Neural cell (in vitro differentiated cells): Measurements from ENCODE around the gene HOXB7. TPM values are rescaled to one million over a fixed set of nuclear protein-coding genes. Genes with fewer than 3 reads are reported as not detected.

Experiments
- H2AFZ ChIP-seq: fragments of 200-600, 300-800 bp; sonication (generic), shearing (Covaris generic); 2 replicates; pipeline ENCODE4 v1.6.0; 2014; ENCODE audit warnings: low read depth, mild to moderate bottlenecking, antibody characterized with exemption, low read length, moderate library complexity
- H3F3A ChIP-seq: fragments of 200-600 bp; shearing (Covaris generic); 2 replicates; pipeline ENCODE4 v1.6.1; 2016; ENCODE audit warnings: mild to moderate bottlenecking, moderate library complexity, mixed read lengths, antibody characterized with exemption, low read length; ENCODE audit not compliant: insufficient read depth, poor library complexity, severe bottlenecking
- H3K27ac ChIP-seq: fragments of 200-600, 300-800 bp; sonication (generic), shearing (Covaris generic); 2 replicates; pipeline ENCODE4 v1.5.1; 2014; ENCODE audit warnings: mild to moderate bottlenecking, low read length, moderate library complexity
- H3K27me3 ChIP-seq: fragments of 300-800, 200-600 bp; sonication (generic), shearing (Covaris generic); 2 replicates; pipeline ENCODE4 v1.6.0; 2014; ENCODE audit warnings: mild to moderate bottlenecking, low read depth, low read length, moderate library complexity; ENCODE audit not compliant: insufficient read depth
- H3K36me3 ChIP-seq: fragments of 300-800, 200-600 bp; sonication (generic), shearing (Covaris generic); 2 replicates; pipeline ENCODE4 v1.5.1; 2014; ENCODE audit warnings: mild to moderate bottlenecking, antibody characterized with exemption, low read length, moderate library complexity; ENCODE audit not compliant: insufficient read depth
- H3K4me2 ChIP-seq: fragments of 300-800, 200-600 bp; sonication (generic), shearing (Covaris generic); 2 replicates; pipeline ENCODE4 v1.6.0; 2014; ENCODE audit warnings: mild to moderate bottlenecking, low read length
- H3K4me3 ChIP-seq: fragments of 300-800, 200-600 bp; sonication (generic), shearing (Covaris generic); 2 replicates; pipeline ENCODE4 v1.5.1; 2014; ENCODE audit warnings: mild to moderate bottlenecking, low read length, moderate library complexity
- H3K79me2 ChIP-seq: fragments of 200-600 bp; shearing (Covaris generic); replicated peaks from 2 replicates; pipeline ENCODE4 v1.6.0; 2014; ENCODE audit warnings: mild to moderate bottlenecking, low read length, moderate library complexity; ENCODE audit not compliant: insufficient read depth
- H3K9ac ChIP-seq: fragments of 300-800, 200-600 bp; sonication (generic), shearing (Covaris generic); 2 replicates; pipeline ENCODE4 v1.6.1; 2016; ENCODE audit warnings: mild to moderate bottlenecking, low read length, mixed read lengths
- H3K9me2 ChIP-seq: fragments of 200-600 bp; shearing (Covaris generic); 2 replicates; pipeline ENCODE4 v1.6.1; 2016; ENCODE audit warnings: mild to moderate bottlenecking, low read length, mixed read lengths; ENCODE audit not compliant: insufficient read depth
- H3K9me3 ChIP-seq: fragments of 200-600, 300-800 bp; sonication (generic), shearing (Covaris generic); 2 replicates; pipeline ENCODE4 v1.6.1; 2016; ENCODE audit warnings: mild to moderate bottlenecking, mixed run types, low read length, moderate library complexity, mixed read lengths
- H4K20me1 ChIP-seq: fragments of 200-600 bp; shearing (Covaris generic); 2 replicates; pipeline ENCODE4 v1.6.1; 2016; ENCODE audit warnings: mild to moderate bottlenecking, mixed run types; ENCODE audit not compliant: insufficient read depth
- EP300 ChIP-seq: fragments of 450-650 bp; conservative IDR thresholded peaks from 2 replicates; pipeline ENCODE4 v1.6.1; 2014; ENCODE audit warnings: antibody characterized with exemption, mild to moderate bottlenecking, moderate library complexity; ENCODE audit not compliant: poor library complexity, severe bottlenecking
- EZH2 ChIP-seq: fragments of 200-600, 300-800 bp; shearing (Covaris generic), sonication (generic); IDR thresholded peaks from 2 replicates; pipeline ENCODE4 v1.6.1; 2014; ENCODE audit warnings: antibody characterized with exemption, low read length, borderline replicate concordance, mild to moderate bottlenecking; ENCODE audit not compliant: insufficient read depth, poor library complexity, severe bottlenecking
- MXI1 ChIP-seq: fragments of 450-650 bp; conservative IDR thresholded peaks from 2 replicates; pipeline ENCODE4 v1.6.1; 2014; ENCODE audit warnings: antibody characterized with exemption, mild to moderate bottlenecking; ENCODE audit not compliant: poor library complexity, severe bottlenecking
- POLR2AphosphoS5 ChIP-seq: IDR thresholded peaks from 2 replicates; pipeline ENCODE4 v1.6.1; 2012
- RAD21 ChIP-seq: fragments of 450-650 bp; conservative IDR thresholded peaks from 2 replicates; pipeline ENCODE4 v1.6.1; 2014; ENCODE audit warnings: antibody characterized with exemption, mild to moderate bottlenecking, moderate library complexity
- SMC3 ChIP-seq: fragments of 450-650 bp; conservative IDR thresholded peaks from 2 replicates; pipeline ENCODE4 v1.6.1; 2014; ENCODE audit warnings: antibody characterized with exemption, mild to moderate bottlenecking, moderate library complexity; ENCODE audit not compliant: poor library complexity
- TAF1 ChIP-seq: IDR thresholded peaks from 2 replicates; pipeline ENCODE4 v1.6.1; 2012; ENCODE audit warnings: low read depth
- polyA plus RNA-seq: library from polyadenylated mRNA; depleted of rRNA; stranded (reverse); fragments of >200 nt; gene quantifications from 2 replicates; pipeline ENCODE4 v1.2.3, GENCODE V29; 2014
- TF ChIP-seq, protein P1 (sequence below): fragments of 450-650 bp; IDR thresholded peaks from 2 replicates; pipeline ENCODE4 v1.5.1; 2014; ENCODE audit warnings: antibody characterized with exemption, mild to moderate bottlenecking, moderate library complexity; ENCODE audit not compliant: poor library complexity, severe bottlenecking
- TF ChIP-seq, protein P2 (sequence below): IDR thresholded peaks from 2 replicates; pipeline ENCODE4 v1.6.1; 2012; ENCODE audit warnings: borderline replicate concordance

HOXB7 gene
- polyA plus RNA-seq, 1 donor from 2014 or later = not detected

DNA sequence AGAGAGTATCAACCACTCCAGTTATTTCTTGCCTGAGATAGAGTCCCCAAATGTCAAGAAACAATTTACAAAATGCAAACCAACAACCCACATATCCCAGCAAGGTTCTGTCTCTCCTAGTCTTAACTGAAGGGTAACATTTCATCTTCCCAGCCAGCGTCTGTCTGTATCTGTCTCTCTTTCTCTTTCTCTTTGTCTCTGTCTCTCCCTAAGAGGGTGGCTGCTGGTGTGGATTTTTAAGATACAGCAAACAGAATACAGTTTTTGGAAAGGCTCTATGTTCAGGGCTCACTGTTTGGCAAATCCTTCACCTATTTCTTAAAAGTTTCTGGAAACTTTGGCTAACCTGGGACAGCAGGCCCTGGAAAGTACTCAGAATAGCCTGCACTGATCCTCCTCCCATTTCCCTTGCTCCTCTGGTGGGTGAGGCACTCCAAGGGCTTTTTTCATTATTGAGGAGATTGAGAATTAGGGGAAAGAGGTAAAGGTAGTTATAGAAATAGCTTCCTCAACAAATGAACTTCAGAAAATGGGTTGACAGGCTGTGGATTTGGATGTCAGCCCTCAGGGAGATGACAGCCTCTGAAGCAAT lies 38.9 kb downstream of the HOXB7 start:
- H3K27me3 ChIP-seq = peaks cover 100% of the 10 kb centered on the region
- no peak overlapping the region for H2AFZ ChIP-seq
- no peaks in the 10 kb centered on the region for H3K9me3 ChIP-seq
- no peak overlapping the region for H3K4me3 ChIP-seq
- no peaks in the 10 kb centered on the region for H3K36me3 ChIP-seq
- no peaks in the 10 kb centered on the region for H3K9me2 ChIP-seq
- H3F3A ChIP-seq = no peaks in the 10 kb centered on the region
- no peak overlapping the region for H3K9ac ChIP-seq
- H3K4me2 ChIP-seq = no peak overlapping the region
- TF ChIP-seq RAD21 (no peak), POLR2AphosphoS5 (no peak), EP300 (no peak), MXI1 (no peak), TAF1 (no peak), SMC3 (no peak), EZH2 (no peak)
- TF ChIP-seq, protein P1, sequence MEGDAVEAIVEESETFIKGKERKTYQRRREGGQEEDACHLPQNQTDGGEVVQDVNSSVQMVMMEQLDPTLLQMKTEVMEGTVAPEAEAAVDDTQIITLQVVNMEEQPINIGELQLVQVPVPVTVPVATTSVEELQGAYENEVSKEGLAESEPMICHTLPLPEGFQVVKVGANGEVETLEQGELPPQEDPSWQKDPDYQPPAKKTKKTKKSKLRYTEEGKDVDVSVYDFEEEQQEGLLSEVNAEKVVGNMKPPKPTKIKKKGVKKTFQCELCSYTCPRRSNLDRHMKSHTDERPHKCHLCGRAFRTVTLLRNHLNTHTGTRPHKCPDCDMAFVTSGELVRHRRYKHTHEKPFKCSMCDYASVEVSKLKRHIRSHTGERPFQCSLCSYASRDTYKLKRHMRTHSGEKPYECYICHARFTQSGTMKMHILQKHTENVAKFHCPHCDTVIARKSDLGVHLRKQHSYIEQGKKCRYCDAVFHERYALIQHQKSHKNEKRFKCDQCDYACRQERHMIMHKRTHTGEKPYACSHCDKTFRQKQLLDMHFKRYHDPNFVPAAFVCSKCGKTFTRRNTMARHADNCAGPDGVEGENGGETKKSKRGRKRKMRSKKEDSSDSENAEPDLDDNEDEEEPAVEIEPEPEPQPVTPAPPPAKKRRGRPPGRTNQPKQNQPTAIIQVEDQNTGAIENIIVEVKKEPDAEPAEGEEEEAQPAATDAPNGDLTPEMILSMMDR = no peak
- TF ChIP-seq, protein P2, sequence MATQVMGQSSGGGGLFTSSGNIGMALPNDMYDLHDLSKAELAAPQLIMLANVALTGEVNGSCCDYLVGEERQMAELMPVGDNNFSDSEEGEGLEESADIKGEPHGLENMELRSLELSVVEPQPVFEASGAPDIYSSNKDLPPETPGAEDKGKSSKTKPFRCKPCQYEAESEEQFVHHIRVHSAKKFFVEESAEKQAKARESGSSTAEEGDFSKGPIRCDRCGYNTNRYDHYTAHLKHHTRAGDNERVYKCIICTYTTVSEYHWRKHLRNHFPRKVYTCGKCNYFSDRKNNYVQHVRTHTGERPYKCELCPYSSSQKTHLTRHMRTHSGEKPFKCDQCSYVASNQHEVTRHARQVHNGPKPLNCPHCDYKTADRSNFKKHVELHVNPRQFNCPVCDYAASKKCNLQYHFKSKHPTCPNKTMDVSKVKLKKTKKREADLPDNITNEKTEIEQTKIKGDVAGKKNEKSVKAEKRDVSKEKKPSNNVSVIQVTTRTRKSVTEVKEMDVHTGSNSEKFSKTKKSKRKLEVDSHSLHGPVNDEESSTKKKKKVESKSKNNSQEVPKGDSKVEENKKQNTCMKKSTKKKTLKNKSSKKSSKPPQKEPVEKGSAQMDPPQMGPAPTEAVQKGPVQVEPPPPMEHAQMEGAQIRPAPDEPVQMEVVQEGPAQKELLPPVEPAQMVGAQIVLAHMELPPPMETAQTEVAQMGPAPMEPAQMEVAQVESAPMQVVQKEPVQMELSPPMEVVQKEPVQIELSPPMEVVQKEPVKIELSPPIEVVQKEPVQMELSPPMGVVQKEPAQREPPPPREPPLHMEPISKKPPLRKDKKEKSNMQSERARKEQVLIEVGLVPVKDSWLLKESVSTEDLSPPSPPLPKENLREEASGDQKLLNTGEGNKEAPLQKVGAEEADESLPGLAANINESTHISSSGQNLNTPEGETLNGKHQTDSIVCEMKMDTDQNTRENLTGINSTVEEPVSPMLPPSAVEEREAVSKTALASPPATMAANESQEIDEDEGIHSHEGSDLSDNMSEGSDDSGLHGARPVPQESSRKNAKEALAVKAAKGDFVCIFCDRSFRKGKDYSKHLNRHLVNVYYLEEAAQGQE = no peak
- H3K27ac ChIP-seq = no peak overlapping the region
- H3K79me2 ChIP-seq = no peaks in the 10 kb centered on the region
- H4K20me1 ChIP-seq = no peaks in the 10 kb centered on the region

DNA sequence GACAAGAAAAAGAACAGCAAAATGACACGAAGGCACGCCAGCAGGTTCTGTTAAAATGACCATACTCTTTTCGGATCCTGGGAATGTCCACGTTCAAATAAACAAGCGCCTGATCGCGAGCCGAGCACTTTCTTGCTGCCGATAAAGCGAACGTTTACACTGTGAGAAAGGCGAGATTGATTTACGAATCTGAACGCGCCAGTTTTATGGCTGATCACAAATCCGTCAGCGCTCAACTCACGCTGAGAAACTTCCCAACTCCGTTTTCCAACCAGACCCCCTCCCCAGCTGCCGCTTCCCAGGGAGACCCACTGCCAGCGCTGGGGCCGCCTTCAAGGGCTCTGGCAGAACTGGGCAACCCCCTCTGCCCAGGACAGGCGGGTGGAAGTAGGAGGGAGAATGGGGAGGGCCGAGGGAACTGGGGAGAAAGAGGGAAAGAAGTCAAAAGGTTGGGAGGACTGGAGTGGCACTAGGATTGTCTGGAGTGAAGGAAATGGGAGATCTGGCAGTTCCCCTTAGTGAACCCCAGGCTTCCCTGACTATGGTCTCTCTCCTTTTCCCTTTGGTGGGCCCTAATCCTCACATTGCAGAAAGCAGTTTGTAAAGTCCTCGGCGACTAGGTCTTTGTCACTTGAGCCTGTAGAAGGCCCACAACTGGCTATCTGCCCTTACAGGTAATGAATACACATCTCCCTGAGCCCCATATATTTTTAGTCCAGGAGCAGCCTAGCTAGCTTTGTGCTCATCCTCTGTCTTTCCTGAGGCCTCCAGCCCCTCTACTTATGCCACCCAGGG lies 39.6 kb downstream of the HOXB7 start:
- Histone ChIP-seq H4K20me1 (no peaks in the 10 kb centered on the region), H3K27me3 (peaks cover 100% of the 10 kb centered on the region), H3K36me3 (no peaks in the 10 kb centered on the region), H2AFZ (no peak overlapping the region), H3K4me3 (no peak overlapping the region), H3K4me2 (no peak overlapping the region), H3K27ac (no peak overlapping the region), H3F3A (no peaks in the 10 kb centered on the region), H3K9me2 (no peaks in the 10 kb centered on the region), H3K9me3 (no peaks in the 10 kb centered on the region), H3K9ac (no peak overlapping the region), H3K79me2 (no peaks in the 10 kb centered on the region)
- TF ChIP-seq TAF1 = no peak
- TF ChIP-seq EZH2 = no peak
- TF ChIP-seq, protein P2 = no peak
- TF ChIP-seq MXI1 = no peak
- no peak for TF ChIP-seq EP300
- TF ChIP-seq, protein P1 = no peak
